ENCODE results near the gene UTP4. TPM values are rescaled to one million over a fixed set of nuclear protein-coding genes. Genes with fewer than 3 reads are reported as not detected.

UTP4 gene
- polyA plus RNA-seq, 1 donor from 2014 or later: 18.5 TPM

- H3F3A ChIP-seq (ENCODE audit: insufficient read depth, low read length, poor library complexity, severe bottlenecking): no peaks in the 10 kb centered on the region
- H3K9ac ChIP-seq (ENCODE audit: low read length): no peak overlapping the region
- H3K27ac ChIP-seq (ENCODE audit: low read length): no peak overlapping the region
- no peaks in the 10 kb centered on the region for H4K20me1 ChIP-seq (ENCODE audit: insufficient read depth)
- no peaks in the 10 kb centered on the region for H3K9me2 ChIP-seq (ENCODE audit: insufficient read depth, low read length)
- H3K79me2 ChIP-seq (replicated peaks; ENCODE audit: insufficient read depth, low read length): no peaks in the 10 kb centered on the region
- no peaks in the 10 kb centered on the region for H3K27me3 ChIP-seq (ENCODE audit: insufficient read depth, low read depth, low read length)
- no peaks in the 10 kb centered on the region for H3K9me3 ChIP-seq (ENCODE audit: low read length)
- no peak for TF ChIP-seq RAD21 (conservative IDR thresholded peaks at IDR 0.05)
- TF ChIP-seq EZH2 (IDR thresholded peaks at IDR 0.05; ENCODE audit: borderline replicate concordance, insufficient read depth, low read length, poor library complexity, severe bottlenecking): no peak
- no peak for TF ChIP-seq MXI1 (conservative IDR thresholded peaks at IDR 0.05; ENCODE audit: poor library complexity, severe bottlenecking)
- no peak for TF ChIP-seq POLR2AphosphoS5 (IDR thresholded peaks at IDR 0.05)
- TF ChIP-seq EP300 (conservative IDR thresholded peaks at IDR 0.05; ENCODE audit: poor library complexity, severe bottlenecking): no peak
- no peak for TF ChIP-seq REST (IDR thresholded peaks at IDR 0.05; ENCODE audit: borderline replicate concordance)
- TF ChIP-seq SMC3 (conservative IDR thresholded peaks at IDR 0.05; ENCODE audit: poor library complexity): no peak
- no peak for TF ChIP-seq TAF1 (IDR thresholded peaks at IDR 0.05; ENCODE audit: low read depth)
- TF ChIP-seq CTCF (IDR thresholded peaks at IDR 0.05; ENCODE audit: poor library complexity, severe bottlenecking): no peak
- H2AFZ ChIP-seq (ENCODE audit: low read depth, low read length): no peak overlapping the region
- H3K36me3 ChIP-seq (ENCODE audit: insufficient read depth, low read length): peaks cover 13% of the 10 kb centered on the region
- no peak overlapping the region for H3K4me2 ChIP-seq (ENCODE audit: low read length)
- no peak overlapping the region for H3K4me3 ChIP-seq (ENCODE audit: low read length)
These were observed 34.8 kb downstream of the UTP4 start for GRCh38 chr16:69166946-69167930.

DNA sequence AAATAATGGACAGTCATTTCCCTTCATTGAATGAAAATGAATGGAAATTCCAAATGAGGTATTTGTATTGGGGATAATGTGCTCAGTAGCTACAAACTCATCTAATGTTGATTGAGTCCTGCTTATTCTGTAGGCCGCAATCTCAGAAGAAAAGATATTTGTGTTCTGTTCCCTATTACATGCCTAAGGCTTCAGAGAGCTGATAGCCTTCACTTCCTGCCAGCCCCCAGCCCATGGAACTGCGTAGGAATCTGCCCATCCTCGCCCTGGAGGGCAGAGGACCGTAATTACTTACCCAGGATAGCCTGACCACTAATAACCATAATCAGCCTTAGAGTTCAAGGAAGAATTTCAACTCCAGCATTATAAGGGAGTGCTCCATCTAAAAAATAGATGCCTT lies 36.6 kb downstream of the UTP4 start:
- H3K9me2 ChIP-seq (ENCODE audit: insufficient read depth, low read length): no peaks in the 10 kb centered on the region
- no peak overlapping the region for H3K27ac ChIP-seq (ENCODE audit: low read length)
- no peaks in the 10 kb centered on the region for H3K27me3 ChIP-seq (ENCODE audit: insufficient read depth, low read depth, low read length)
- no peak overlapping the region for H3K4me3 ChIP-seq (ENCODE audit: low read length)
- peaks cover 13% of the 10 kb centered on the region for H3K36me3 ChIP-seq (ENCODE audit: insufficient read depth, low read length)
- H3K9me3 ChIP-seq (ENCODE audit: low read length): no peaks in the 10 kb centered on the region
- TF ChIP-seq POLR2AphosphoS5 (IDR thresholded peaks at IDR 0.05): no peak
- TF ChIP-seq REST (IDR thresholded peaks at IDR 0.05; ENCODE audit: borderline replicate concordance): no peak
- TF ChIP-seq MXI1 (conservative IDR thresholded peaks at IDR 0.05; ENCODE audit: poor library complexity, severe bottlenecking): no peak
- TF ChIP-seq EZH2 (IDR thresholded peaks at IDR 0.05; ENCODE audit: borderline replicate concordance, insufficient read depth, low read length, poor library complexity, severe bottlenecking): no peak
- no peak for TF ChIP-seq EP300 (conservative IDR thresholded peaks at IDR 0.05; ENCODE audit: poor library complexity, severe bottlenecking)
- TF ChIP-seq RAD21 (conservative IDR thresholded peaks at IDR 0.05): no peak
- TF ChIP-seq SMC3 (conservative IDR thresholded peaks at IDR 0.05; ENCODE audit: poor library complexity): no peak
- no peak for TF ChIP-seq TAF1 (IDR thresholded peaks at IDR 0.05; ENCODE audit: low read depth)
- TF ChIP-seq CTCF (IDR thresholded peaks at IDR 0.05; ENCODE audit: poor library complexity, severe bottlenecking): no peak
- no peaks in the 10 kb centered on the region for H4K20me1 ChIP-seq (ENCODE audit: insufficient read depth)
- no peak overlapping the region for H2AFZ ChIP-seq (ENCODE audit: low read depth, low read length)
- no peak overlapping the region for H3K9ac ChIP-seq (ENCODE audit: low read length)
- H3K79me2 ChIP-seq (replicated peaks; ENCODE audit: insufficient read depth, low read length): no peaks in the 10 kb centered on the region
- H3F3A ChIP-seq (ENCODE audit: insufficient read depth, low read length, poor library complexity, severe bottlenecking): no peaks in the 10 kb centered on the region
- H3K4me2 ChIP-seq (ENCODE audit: low read length): no peak overlapping the region
